PC-9 (cell line): ENCODE measurements around the gene XBP1. TPM values are rescaled to one million over a fixed set of nuclear protein-coding genes. Genes with fewer than 3 reads are reported as not detected.

Source experiments
- BruUV-seq: library from RNA; stranded (reverse); fragments of 400-500 nt; replicated peaks from 2 replicates; lab custom pipeline; 2021; lab: Mats Ljungman, UMichigan
- CTCF ChIA-PET: fragments of 300-600 bp; sonication (Branson Sonifier 250); formaldehyde crosslinking; loops from one replicate; lab custom pipeline; 2022; ENCODE audit warnings: antibody characterized with exemption; lab: Charles Lee
- POLR2A ChIA-PET: fragments of 300-600 bp; sonication (Branson Sonifier 250); formaldehyde crosslinking; loops from one replicate; lab custom pipeline; 2022; ENCODE audit warnings: antibody characterized with exemption; ENCODE audit not compliant: unreplicated experiment; lab: Charles Lee
- DNase-seq, 2 experiments: peaks; one replicate each; pipeline versions ENCODE4 v3.0.0 to v3.0.0-alpha.2; 2015 to 2022; ENCODE audit warnings: mixed read lengths in 1 of 2
- H2AFZ ChIP-seq: fragments of 200-600 bp; sonication (generic); 2 replicates; pipeline ENCODE4 v1.8.1; 2017; ENCODE audit warnings: antibody characterized with exemption
- H3F3A ChIP-seq: fragments of 200-600 bp; sonication (generic); 2 replicates; pipeline ENCODE4 v1.8.1; 2017; ENCODE audit warnings: antibody characterized with exemption, mild to moderate bottlenecking, low read depth; ENCODE audit not compliant: insufficient read depth
- H3K27ac ChIP-seq: fragments of 200-600 bp; sonication (generic); 2 replicates; pipeline ENCODE4 v1.6.1; 2016; ENCODE audit warnings: mixed run types
- H3K27me3 ChIP-seq: fragments of 200-600 bp; sonication (generic); 2 replicates; pipeline ENCODE4 v1.6.1; 2016; ENCODE audit warnings: low read depth, mixed run types; ENCODE audit not compliant: insufficient read depth
- H3K36me3 ChIP-seq: fragments of 200-600 bp; sonication (generic); 2 replicates; pipeline ENCODE4 v1.6.1; 2016; ENCODE audit warnings: low read depth, mixed run types
- H3K4me1 ChIP-seq: fragments of 200-600 bp; sonication (generic); replicated peaks from 2 replicates; pipeline ENCODE4 v1.6.1; 2016; ENCODE audit warnings: mixed run types; ENCODE audit not compliant: insufficient read depth
- H3K4me2 ChIP-seq: fragments of 200-600 bp; sonication (generic); 2 replicates; pipeline ENCODE4 v1.6.1; 2017; ENCODE audit warnings: mixed run types
- H3K4me3 ChIP-seq: fragments of 200-600 bp; sonication (generic); 2 replicates; pipeline ENCODE4 v1.6.1; 2016; ENCODE audit warnings: mixed run types
- H3K79me2 ChIP-seq: fragments of 200-600 bp; sonication (generic); 2 replicates; pipeline ENCODE4 v1.6.1; 2017; ENCODE audit warnings: low read depth, mixed run types
- H3K9me2 ChIP-seq: fragments of 200-600 bp; sonication (generic); 2 replicates; pipeline ENCODE4 v1.8.1; 2017; ENCODE audit warnings: mild to moderate bottlenecking; ENCODE audit not compliant: insufficient read depth
- H3K9me3 ChIP-seq: fragments of 200-600 bp; sonication (generic); 2 replicates; pipeline ENCODE4 v1.8.1; 2016; ENCODE audit warnings: low read depth; ENCODE audit not compliant: insufficient read depth
- H4K20me1 ChIP-seq: fragments of 200-600 bp; sonication (generic); 2 replicates; pipeline ENCODE4 v1.8.1; 2017; ENCODE audit not compliant: insufficient read depth
- EZH2 ChIP-seq: fragments of 200-600 bp; sonication (generic); IDR thresholded peaks from 2 replicates; pipeline ENCODE4 v1.8.0; 2017; ENCODE audit warnings: antibody characterized with exemption, low read depth
- intact Hi-C: fragments of 100-400 bp; cut with micrococcal nuclease; formaldehyde crosslinking; loops from one replicate; pipeline ENCODE4 v1.10.0; 2022; ENCODE audit not compliant: unreplicated experiment
- total RNA-seq: library from RNA; stranded (reverse); gene quantifications from 2 replicates; pipeline ENCODE4 v1.2.3, GENCODE V29; 2021
- TF ChIP-seq, protein P1 (sequence below): fragments of 200-600 bp; sonication (generic); conservative IDR thresholded peaks from 2 replicates; pipeline ENCODE4 v1.6.1; 2017; ENCODE audit warnings: mixed run types, antibody characterized with exemption, mild to moderate bottlenecking, moderate library complexity

The XBP1 gene
- total RNA-seq, 1 experiment from 2014 or later: 35.2 TPM

DNA sequence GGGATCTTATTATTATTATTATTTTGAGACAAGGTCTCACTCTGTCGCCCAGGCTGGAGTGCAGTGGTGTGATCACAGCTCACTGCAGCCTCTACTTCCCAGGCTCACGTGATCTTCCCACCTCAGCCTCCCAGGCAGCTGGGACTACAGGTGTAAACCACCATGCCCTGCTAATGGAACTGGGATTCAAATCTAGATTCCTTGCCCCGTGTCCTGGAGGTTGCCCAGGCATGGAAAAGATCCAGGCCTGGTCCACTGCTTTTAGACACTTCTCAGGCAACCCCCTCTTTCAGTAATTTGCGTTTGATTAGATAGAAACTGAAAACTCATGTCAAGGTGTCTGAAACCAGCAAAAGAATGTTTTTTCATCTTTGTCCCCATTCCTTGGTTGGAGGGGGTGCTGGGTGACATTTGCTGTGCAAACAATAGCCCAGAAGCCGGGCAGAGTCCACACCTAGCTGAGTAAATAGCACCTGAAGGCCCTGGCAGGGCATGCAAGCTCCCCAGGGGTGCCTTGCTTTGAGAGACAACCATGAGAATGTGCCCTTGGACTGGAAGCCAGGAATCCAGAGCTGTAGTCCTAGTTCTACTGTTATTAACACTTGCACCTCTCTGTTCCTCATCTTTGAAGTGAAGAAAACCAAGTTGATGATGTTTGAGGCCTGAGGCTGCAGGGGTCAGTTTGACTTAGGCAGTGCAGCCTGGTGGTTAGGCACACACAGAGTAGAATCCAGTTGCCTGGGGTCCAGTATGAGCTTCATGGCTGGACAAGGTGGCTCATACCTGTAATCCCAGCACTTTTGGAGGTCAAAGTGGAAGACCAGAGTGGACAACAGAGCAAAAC, 19.1 kb upstream of the XBP1 start:
- Histone ChIP-seq H3K27me3 (no peaks in the 10 kb centered on the region), H3K4me3 (peak overlapping the region; percentile 6; the same call in 1 of the 2 replicates), H3F3A (peaks cover 38% of the 10 kb centered on the region), H3K79me2 (no peaks in the 10 kb centered on the region), H3K9me2 (no peaks in the 10 kb centered on the region), H3K36me3 (no peaks in the 10 kb centered on the region), H3K9me3 (no peaks in the 10 kb centered on the region), H3K4me1 (peaks cover 54% of the 10 kb centered on the region), H2AFZ (no peak overlapping the region), H3K27ac (peak overlapping the region; percentile 93), H3K4me2 (peak overlapping the region; percentile 72), H4K20me1 (no peaks in the 10 kb centered on the region)
- peak; percentile 26 to 87 for DNase-seq
- ChIA-PET POLR2A (interaction anchor here (1.8 kb wide), 1 partner anchor 19 kb away, joined by 20 read pairs; the partner anchor contains the start of gene XBP1), CTCF (no interaction called here)
- intact Hi-C loops: loop anchor here (2.0 kb wide), 1 partner anchor 19 kb away; the partner anchor contains the start of gene XBP1
- TF ChIP-seq, protein P1, sequence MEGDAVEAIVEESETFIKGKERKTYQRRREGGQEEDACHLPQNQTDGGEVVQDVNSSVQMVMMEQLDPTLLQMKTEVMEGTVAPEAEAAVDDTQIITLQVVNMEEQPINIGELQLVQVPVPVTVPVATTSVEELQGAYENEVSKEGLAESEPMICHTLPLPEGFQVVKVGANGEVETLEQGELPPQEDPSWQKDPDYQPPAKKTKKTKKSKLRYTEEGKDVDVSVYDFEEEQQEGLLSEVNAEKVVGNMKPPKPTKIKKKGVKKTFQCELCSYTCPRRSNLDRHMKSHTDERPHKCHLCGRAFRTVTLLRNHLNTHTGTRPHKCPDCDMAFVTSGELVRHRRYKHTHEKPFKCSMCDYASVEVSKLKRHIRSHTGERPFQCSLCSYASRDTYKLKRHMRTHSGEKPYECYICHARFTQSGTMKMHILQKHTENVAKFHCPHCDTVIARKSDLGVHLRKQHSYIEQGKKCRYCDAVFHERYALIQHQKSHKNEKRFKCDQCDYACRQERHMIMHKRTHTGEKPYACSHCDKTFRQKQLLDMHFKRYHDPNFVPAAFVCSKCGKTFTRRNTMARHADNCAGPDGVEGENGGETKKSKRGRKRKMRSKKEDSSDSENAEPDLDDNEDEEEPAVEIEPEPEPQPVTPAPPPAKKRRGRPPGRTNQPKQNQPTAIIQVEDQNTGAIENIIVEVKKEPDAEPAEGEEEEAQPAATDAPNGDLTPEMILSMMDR: no peak
- no peak for TF ChIP-seq EZH2
- no TSS peak for BruUV-seq

DNA sequence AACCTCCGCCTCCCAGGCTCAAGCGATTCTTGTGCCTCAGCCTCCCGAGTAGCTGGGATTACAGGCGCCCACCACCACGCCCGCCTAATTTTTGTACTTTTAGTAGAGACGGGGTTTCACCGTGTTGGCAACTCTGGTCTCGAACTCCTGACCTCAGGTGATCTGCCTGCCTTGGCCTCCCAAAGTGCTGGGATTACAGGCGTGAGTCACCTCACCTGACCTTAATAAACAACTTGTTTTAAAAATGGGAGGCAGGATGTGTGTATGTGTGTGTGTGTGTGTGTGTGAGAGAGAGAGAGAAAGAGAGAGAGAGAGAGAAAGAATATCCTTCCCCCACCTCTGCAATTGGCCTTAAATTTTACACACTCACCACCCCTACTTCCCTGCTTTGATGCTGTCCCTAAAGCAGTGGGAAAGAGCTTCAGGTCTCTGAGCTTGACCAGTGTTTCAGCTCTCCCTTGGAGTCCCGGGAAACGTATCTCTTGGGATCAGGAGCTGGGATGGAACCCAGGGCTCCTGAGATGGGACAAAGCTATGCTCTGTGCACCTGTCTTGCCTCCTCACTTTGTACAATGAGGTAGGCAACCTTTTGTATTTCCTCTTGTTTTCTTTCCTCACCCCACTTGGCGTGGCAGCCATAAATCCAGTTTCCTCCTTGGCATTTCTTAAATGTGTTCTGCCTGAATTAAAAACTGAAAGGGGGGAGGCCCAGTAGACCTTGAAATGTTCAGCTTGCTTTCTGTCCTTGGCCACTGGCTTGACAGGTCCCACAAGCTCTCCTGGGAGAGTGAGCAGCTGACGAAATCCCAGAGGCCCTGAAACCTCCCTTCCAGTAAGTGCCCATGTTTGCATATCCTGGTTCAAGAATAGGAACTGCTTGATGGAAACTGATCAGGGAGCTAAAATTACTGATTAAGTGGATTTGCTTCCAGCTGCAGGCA, 17.8 kb upstream of the XBP1 start:
- ChIA-PET CTCF (interaction anchor here (0.7 kb wide), 3 partner anchors 46 to 216 kb away, joined by 3 to 11 read pairs (median 4); no protein-coding TSS in a partner anchor), POLR2A (interaction anchor here (0.6 to 1.8 kb wide), 3 partner anchors 11 to 26 kb away, joined by 4 to 20 read pairs (median 8); partner anchors contain the start of gene XBP1)
- intact Hi-C loops: loop anchor here (2.0 kb wide), 1 partner anchor 17 kb away; the partner anchor contains the start of gene XBP1
- Histone ChIP-seq H3F3A (peaks cover 41% of the 10 kb centered on the region), H3K9me3 (no peaks in the 10 kb centered on the region), H3K4me1 (peaks cover 65% of the 10 kb centered on the region), H3K9me2 (no peaks in the 10 kb centered on the region), H3K27ac (peak overlapping the region; percentile 93), H3K4me2 (peak overlapping the region; percentile 72), H3K79me2 (no peaks in the 10 kb centered on the region), H3K36me3 (no peaks in the 10 kb centered on the region), H3K27me3 (no peaks in the 10 kb centered on the region), H4K20me1 (no peaks in the 10 kb centered on the region), H3K4me3 (peak overlapping the region; percentile 15; the same call in 1 of the 2 replicates), H2AFZ (no peak overlapping the region)
- no TSS peak for BruUV-seq
- DNase-seq: peak; percentile 63 to 94
- TF ChIP-seq, protein P1: no peak
- TF ChIP-seq EZH2: no peak

GRCh38 chr22:28817064-28817463, 16.7 kb upstream of the XBP1 start:
- Histone ChIP-seq H3F3A (peaks cover 41% of the 10 kb centered on the region), H3K4me1 (peaks cover 56% of the 10 kb centered on the region), H3K36me3 (no peaks in the 10 kb centered on the region), H3K9me3 (no peaks in the 10 kb centered on the region), H3K27ac (peak overlapping the region; percentile 93), H3K9me2 (no peaks in the 10 kb centered on the region), H3K4me3 (no peak overlapping the region), H3K79me2 (no peaks in the 10 kb centered on the region), H4K20me1 (no peaks in the 10 kb centered on the region), H2AFZ (no peak overlapping the region), H3K27me3 (no peaks in the 10 kb centered on the region), H3K4me2 (no peak overlapping the region)
- BruUV-seq: no TSS peak
- TF ChIP-seq, protein P1: no peak
- TF ChIP-seq EZH2: no peak
- no peak for DNase-seq
- CTCF ChIA-PET: interaction anchor here (0.7 kb wide), 1 partner anchor 51 kb away, joined by 11 read pairs; no protein-coding TSS in a partner anchor
- POLR2A ChIA-PET: no interaction called here
- intact Hi-C loops: no loop called here
